HepG2 (cell line): ENCODE results near the gene CDV3. TPM values are rescaled to one million over a fixed set of nuclear protein-coding genes. Genes with fewer than 3 reads are reported as not detected.
"Not testable (repeated sequence)": the region's sequence is repeated elsewhere in the genome, so short reads cannot be mapped to it uniquely, and the experiment has no call there.

ENCODE experiments used
- CBX5 ChIP-seq: sonication (generic); formaldehyde crosslinking; IDR thresholded peaks from 2 replicates; pipeline ENCODE4 v1.4.0; 2020; ENCODE audit warnings: missing genetic modification reagents, borderline replicate concordance
- CEBPB ChIP-seq: IDR thresholded peaks from 2 replicates; pipeline ENCODE4 v1.6.1; 2011; ENCODE audit warnings: low read depth, low read length, improper control_type of control experiment, borderline replicate concordance
- CEBPG ChIP-seq: IDR thresholded peaks from 2 replicates; pipeline ENCODE4 v1.6.1; 2016
- ELF3 ChIP-seq: IDR thresholded peaks from 2 replicates; pipeline ENCODE4 v1.6.1; 2016; ENCODE audit warnings: missing genetic modification reagents, missing compliant biosample characterization
- FOSL2 ChIP-seq: sonication (generic); formaldehyde crosslinking; IDR thresholded peaks from 2 replicates; pipeline ENCODE4 v1.4.0; 2020; ENCODE audit warnings: missing genetic modification reagents
- FOXA3 ChIP-seq: IDR thresholded peaks from 2 replicates; pipeline ENCODE4 v1.6.1; 2016; ENCODE audit warnings: missing genetic modification reagents, missing compliant biosample characterization
- HNF4A ChIP-seq: sonication (generic); formaldehyde crosslinking; IDR thresholded peaks from 2 replicates; pipeline ENCODE4 v1.4.0; 2020; ENCODE audit warnings: missing genetic modification reagents
- HNF4G ChIP-seq, 2 experiments: sonication (generic) in 1 of 2; formaldehyde crosslinking in 1 of 2; IDR thresholded peaks; 2 replicates each; pipeline versions ENCODE4 v1.4.0 to v1.6.1; 2011 to 2020; ENCODE audit warnings: borderline replicate concordance in 2 of 2, low read depth in 2 of 2, mild to moderate bottlenecking in 2 of 2, low read length in 1 of 2, missing genetic modification reagents in 1 of 2, moderate library complexity in 1 of 2
- HOXA3 ChIP-seq: sonication (generic); formaldehyde crosslinking; IDR thresholded peaks from 2 replicates; pipeline ENCODE4 v1.5.0; 2020; ENCODE audit warnings: missing genetic modification reagents
- KDM1A ChIP-seq: IDR thresholded peaks from 2 replicates; pipeline ENCODE4 v1.6.1; 2016; ENCODE audit warnings: missing compliant biosample characterization
- KLF16 ChIP-seq, 2 experiments: sonication (generic) in 1 of 2; formaldehyde crosslinking in 1 of 2; IDR thresholded peaks; 2 replicates each; pipeline versions ENCODE4 v1.6.1 to v1.8.0; 2016 to 2023; ENCODE audit warnings: missing genetic modification reagents in 2 of 2, missing compliant biosample characterization in 1 of 2
- MAZ ChIP-seq, 2 experiments: sonication (generic) in 1 of 2; formaldehyde crosslinking in 1 of 2; IDR thresholded peaks; 2 replicates each; pipeline versions ENCODE4 v1.5.0 to v1.6.1; 2012 to 2020; ENCODE audit warnings: low read depth in 2 of 2, mild to moderate bottlenecking in 2 of 2, borderline replicate concordance in 1 of 2, improper control_type of control experiment in 1 of 2, low read length in 1 of 2, missing genetic modification reagents in 1 of 2, moderate library complexity in 1 of 2
- MIER3 ChIP-seq: IDR thresholded peaks from 2 replicates; pipeline ENCODE4 v1.6.1; 2016; ENCODE audit warnings: missing compliant biosample characterization, borderline replicate concordance
- RARA ChIP-seq: IDR thresholded peaks from 2 replicates; pipeline ENCODE4 v1.6.1; 2016; ENCODE audit warnings: missing genetic modification reagents, missing compliant biosample characterization
- RXRB ChIP-seq: IDR thresholded peaks from 2 replicates; pipeline ENCODE4 v1.6.1; 2016; ENCODE audit warnings: borderline replicate concordance, missing genetic modification reagents, missing compliant biosample characterization
- SALL1 ChIP-seq: sonication (generic); formaldehyde crosslinking; IDR thresholded peaks from 2 replicates; pipeline ENCODE4 v1.8.0; 2022; ENCODE audit warnings: mild to moderate bottlenecking, missing genetic modification reagents
- SOX13 ChIP-seq, 3 experiments: fragments of 450-650 bp in 1 of 3; sonication (generic) in 1 of 3; formaldehyde crosslinking in 1 of 3; IDR thresholded peaks in 2 of 3; conservative IDR thresholded peaks in 1 of 3; 2 replicates each; pipeline versions ENCODE4 v1.5.0 to v1.6.1; 2016 to 2020; ENCODE audit warnings: antibody characterized with exemption in 1 of 3, mild to moderate bottlenecking in 1 of 3, missing compliant biosample characterization in 1 of 3, missing genetic modification reagents in 1 of 3, moderate library complexity in 1 of 3
- SOX6 ChIP-seq, 2 experiments: fragments of 450-650 bp in 1 of 2; sonication (generic) in 1 of 2; formaldehyde crosslinking in 1 of 2; IDR thresholded peaks; 2 replicates each; pipeline versions ENCODE4 v1.4.0 to v1.6.1; 2017 to 2020; ENCODE audit warnings: antibody characterized with exemption in 1 of 2, mild to moderate bottlenecking in 1 of 2, missing genetic modification reagents in 1 of 2
- ZKSCAN8 ChIP-seq: IDR thresholded peaks from 2 replicates; pipeline ENCODE4 v1.6.1; 2016; ENCODE audit warnings: borderline replicate concordance, missing genetic modification reagents, missing compliant biosample characterization
- ZNF614 ChIP-seq: IDR thresholded peaks from 2 replicates; pipeline ENCODE4 v1.6.1; 2018; ENCODE audit warnings: missing biosample characterization, missing genetic modification reagents, inconsistent platforms, borderline replicate concordance
- ZNF644 ChIP-seq: IDR thresholded peaks from 2 replicates; pipeline ENCODE4 v1.6.1; 2016; ENCODE audit warnings: low read depth
- ZNF672 ChIP-seq: sonication (generic); formaldehyde crosslinking; IDR thresholded peaks from 2 replicates; pipeline ENCODE4 v1.8.1; 2022; ENCODE audit warnings: missing genetic modification reagents
- polyA plus RNA-seq, 8 experiments: library from polyadenylated mRNA; depleted of rRNA in 3 of 8; stranded (reverse) in 7 of 8; unstranded in 1 of 8; fragments of >200 nt; fragmentation: Illumina TruSeq in 4 of 8; extraction: Trizol in 4 of 8; gene quantifications; 2 replicates each; pipeline versions ENCODE4 v1.2.1 to v1.2.3, GENCODE V29; 2011 to 2016; ENCODE audit warnings: low read depth in 4 of 8, missing spikeins in 1 of 8, mixed read lengths in 1 of 8; ENCODE audit not compliant: insufficient read depth in 1 of 8
- total RNA-seq, 5 experiments: library from RNA; depleted of rRNA; stranded (reverse); fragments of >200 nt; fragmentation: Illumina TruSeq; extraction: Trizol; gene quantifications; 2 replicates each; pipeline ENCODE4 v1.2.3, GENCODE V29; 2016; ENCODE audit warnings: low read depth in 1 of 5
- TF ChIP-seq, protein P1 (sequence below), 2 experiments: fragments of 450-650 bp in 1 of 2; sonication (generic) in 1 of 2; formaldehyde crosslinking; IDR thresholded peaks; 2 replicates each; pipeline versions ENCODE4 v1.5.0 to v1.8.0; 2020 to 2022; ENCODE audit warnings: mild to moderate bottlenecking in 1 of 2, missing genetic modification reagents in 1 of 2
- TF ChIP-seq, protein P2 (sequence below): IDR thresholded peaks from 2 replicates; pipeline ENCODE4 v1.4.0; 2020; ENCODE audit warnings: mild to moderate bottlenecking, missing genetic modification reagents

CDV3 gene
- total and polyA plus RNA-seq, 2 of the 13 experiments (the other 11 are each of a cell fraction or from before 2014, with no cell fraction given): 46.6 to 145 TPM

DNA sequence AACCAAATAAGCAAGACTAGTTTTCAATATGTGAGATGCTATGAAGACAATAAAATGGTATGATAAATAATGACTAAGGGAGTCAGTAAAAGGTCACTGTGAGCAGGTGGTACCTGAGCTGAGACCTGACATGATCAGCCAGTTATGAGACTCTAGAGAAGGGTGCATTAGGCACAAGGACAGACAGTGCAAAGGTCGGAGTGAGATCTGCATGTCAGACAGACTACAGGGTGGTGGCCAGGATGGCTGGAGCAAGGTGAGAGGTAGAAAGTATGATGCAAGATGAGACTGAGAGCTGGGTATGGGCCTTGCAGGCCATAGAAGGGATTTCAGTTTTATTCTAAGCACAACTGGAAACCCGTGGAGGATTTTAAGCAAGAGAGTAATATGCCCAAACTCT lies 28.5 kb upstream of the CDV3 start (continued):
- peak; percentile 65 for TF ChIP-seq FOSL2 (CRISPR knock-in tag)
- TF ChIP-seq, protein P1, sequence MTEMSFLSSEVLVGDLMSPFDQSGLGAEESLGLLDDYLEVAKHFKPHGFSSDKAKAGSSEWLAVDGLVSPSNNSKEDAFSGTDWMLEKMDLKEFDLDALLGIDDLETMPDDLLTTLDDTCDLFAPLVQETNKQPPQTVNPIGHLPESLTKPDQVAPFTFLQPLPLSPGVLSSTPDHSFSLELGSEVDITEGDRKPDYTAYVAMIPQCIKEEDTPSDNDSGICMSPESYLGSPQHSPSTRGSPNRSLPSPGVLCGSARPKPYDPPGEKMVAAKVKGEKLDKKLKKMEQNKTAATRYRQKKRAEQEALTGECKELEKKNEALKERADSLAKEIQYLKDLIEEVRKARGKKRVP (CRISPR knock-in tag; IDR thresholded peaks at IDR 0.05): peak in 1 of 2 experiments; percentile 95; a peak in 2 of 4 replicates
- TF ChIP-seq KLF16 (CRISPR knock-in tag; IDR thresholded peaks at IDR 0.05): peak in 1 of 2 experiments; percentile 51; a peak in 1 of 4 replicates
- 0 out of 2 replicates have a peak, but pooled peaks have one; percentile 21 for TF ChIP-seq KDM1A (CRISPR knock-in tag)
- not testable (repeated sequence) for TF ChIP-seq SOX6 (IDR thresholded peaks at IDR 0.05); SOX13 (IDR thresholded peaks at IDR 0.05); MAZ (IDR thresholded peaks at IDR 0.05; ENCODE audit: borderline replicate concordance, low read depth, low read length)
- peak; percentile 61 for TF ChIP-seq SOX6 (CRISPR knock-in tag; IDR thresholded peaks at IDR 0.05)
- peak; percentile 63 for TF ChIP-seq RXRB (CRISPR knock-in tag)
- TF ChIP-seq CEBPG (CRISPR knock-in tag): peak; percentile 89
- TF ChIP-seq ZNF644 (CRISPR knock-in tag): peak; percentile 91
- TF ChIP-seq ZNF614 (CRISPR knock-in tag): 0 out of 2 replicates have a peak, but pooled peaks have one; percentile 18
- peak; percentile 83; the same call in 1 of the 2 replicates for TF ChIP-seq ZNF672
- 0 out of 2 replicates have a peak, but pooled peaks have one; percentile 21 for TF ChIP-seq HOXA3 (CRISPR knock-in tag)
- TF ChIP-seq HNF4A (CRISPR knock-in tag): peak; percentile 91
- peak; percentile 59; the same call in 1 of the 2 replicates for TF ChIP-seq HNF4G (IDR thresholded peaks at IDR 0.05; ENCODE audit: borderline replicate concordance, low read depth, low read length)
- peak; percentile 53; the same call in 1 of the 2 replicates for TF ChIP-seq HNF4G (CRISPR knock-in tag; IDR thresholded peaks at IDR 0.05; ENCODE audit: borderline replicate concordance, low read depth)
- TF ChIP-seq CBX5 (CRISPR knock-in tag): peak; percentile 50; the same call in 1 of the 2 replicates
- TF ChIP-seq SOX13 (CRISPR knock-in tag; conservative IDR thresholded peaks at IDR 0.05 in 1 of 2, IDR thresholded peaks at IDR 0.05 in 1 of 2): peak in 1 of 2 experiments; percentile 32; a peak in 1 of 4 replicates
- peak; percentile 73 for TF ChIP-seq SALL1
- TF ChIP-seq ELF3: peak; percentile 42; the same call in 1 of the 2 replicates
- peak; percentile 60 for TF ChIP-seq FOXA3
- TF ChIP-seq CEBPB: peak; percentile 87
- TF ChIP-seq ZKSCAN8: 0 out of 2 replicates have a peak, but pooled peaks have one; percentile 22
- TF ChIP-seq, protein P2, sequence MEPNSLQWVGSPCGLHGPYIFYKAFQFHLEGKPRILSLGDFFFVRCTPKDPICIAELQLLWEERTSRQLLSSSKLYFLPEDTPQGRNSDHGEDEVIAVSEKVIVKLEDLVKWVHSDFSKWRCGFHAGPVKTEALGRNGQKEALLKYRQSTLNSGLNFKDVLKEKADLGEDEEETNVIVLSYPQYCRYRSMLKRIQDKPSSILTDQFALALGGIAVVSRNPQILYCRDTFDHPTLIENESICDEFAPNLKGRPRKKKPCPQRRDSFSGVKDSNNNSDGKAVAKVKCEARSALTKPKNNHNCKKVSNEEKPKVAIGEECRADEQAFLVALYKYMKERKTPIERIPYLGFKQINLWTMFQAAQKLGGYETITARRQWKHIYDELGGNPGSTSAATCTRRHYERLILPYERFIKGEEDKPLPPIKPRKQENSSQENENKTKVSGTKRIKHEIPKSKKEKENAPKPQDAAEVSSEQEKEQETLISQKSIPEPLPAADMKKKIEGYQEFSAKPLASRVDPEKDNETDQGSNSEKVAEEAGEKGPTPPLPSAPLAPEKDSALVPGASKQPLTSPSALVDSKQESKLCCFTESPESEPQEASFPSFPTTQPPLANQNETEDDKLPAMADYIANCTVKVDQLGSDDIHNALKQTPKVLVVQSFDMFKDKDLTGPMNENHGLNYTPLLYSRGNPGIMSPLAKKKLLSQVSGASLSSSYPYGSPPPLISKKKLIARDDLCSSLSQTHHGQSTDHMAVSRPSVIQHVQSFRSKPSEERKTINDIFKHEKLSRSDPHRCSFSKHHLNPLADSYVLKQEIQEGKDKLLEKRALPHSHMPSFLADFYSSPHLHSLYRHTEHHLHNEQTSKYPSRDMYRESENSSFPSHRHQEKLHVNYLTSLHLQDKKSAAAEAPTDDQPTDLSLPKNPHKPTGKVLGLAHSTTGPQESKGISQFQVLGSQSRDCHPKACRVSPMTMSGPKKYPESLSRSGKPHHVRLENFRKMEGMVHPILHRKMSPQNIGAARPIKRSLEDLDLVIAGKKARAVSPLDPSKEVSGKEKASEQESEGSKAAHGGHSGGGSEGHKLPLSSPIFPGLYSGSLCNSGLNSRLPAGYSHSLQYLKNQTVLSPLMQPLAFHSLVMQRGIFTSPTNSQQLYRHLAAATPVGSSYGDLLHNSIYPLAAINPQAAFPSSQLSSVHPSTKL (CRISPR knock-in tag): peak; percentile 76
- peak; percentile 28; the same call in 1 of the 2 replicates for TF ChIP-seq MAZ (CRISPR knock-in tag; IDR thresholded peaks at IDR 0.05; ENCODE audit: low read depth)
- TF ChIP-seq RARA (CRISPR knock-in tag): peak; percentile 80
- 0 out of 2 replicates have a peak, but pooled peaks have one; percentile 44 for TF ChIP-seq MIER3 (CRISPR knock-in tag)
